ENCODE measurements around the gene HDDC3.

HDDC3 gene

DNA sequence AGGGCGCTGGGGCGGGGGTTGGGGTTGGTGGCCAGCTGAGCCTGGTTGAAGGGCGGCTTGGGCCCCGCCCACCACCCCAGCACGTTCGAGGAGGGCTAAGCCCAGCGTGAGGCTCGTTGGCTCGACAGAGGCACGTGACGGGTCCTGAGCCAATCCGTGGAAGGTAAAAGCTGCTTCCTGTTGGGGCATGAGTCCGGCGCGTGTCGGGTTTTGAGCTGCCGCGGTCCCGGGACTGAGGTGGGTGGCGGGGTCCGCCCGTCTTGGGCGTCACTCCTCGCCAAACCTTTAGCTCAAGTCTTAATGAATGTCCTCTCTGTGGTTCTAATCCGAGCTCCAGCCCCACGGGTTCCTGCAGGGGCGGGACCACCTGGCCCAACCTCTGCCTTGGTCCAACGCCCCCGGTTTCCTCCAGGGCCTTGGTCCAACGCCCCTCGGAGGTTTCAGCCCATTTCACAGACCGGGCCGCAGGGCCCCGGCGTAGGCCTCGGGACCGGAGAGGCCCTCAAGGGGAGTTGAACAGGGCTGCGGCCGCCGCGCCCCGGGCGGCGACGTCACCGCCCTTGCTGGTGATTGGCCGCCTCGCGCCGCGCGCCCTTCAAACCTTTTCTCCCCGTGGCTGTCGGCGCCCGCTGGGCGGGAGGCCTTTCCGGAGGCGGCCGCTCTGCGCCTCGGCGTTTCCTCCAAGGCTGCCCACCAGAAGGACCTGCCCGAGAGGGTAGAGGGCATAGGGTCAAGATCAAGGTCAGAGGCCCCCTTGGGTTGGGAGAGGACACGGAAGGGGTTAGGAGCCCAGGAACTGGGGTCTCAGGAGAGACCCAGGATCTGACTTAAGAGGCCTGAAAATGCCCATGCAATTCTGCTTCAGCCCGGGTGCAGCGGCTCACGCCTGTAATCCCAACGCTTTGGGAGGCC lies 22.6 kb upstream of the HDDC3 start, which contains the start of gene RCCD1:
Gene RCCD1 (plus strand): TSS at position 173 of the 912 bp plus-strand sequence. CDS start 1,851 bp downstream, outside the sequence.
- peak; percentile 65 to 74 (median 69) for DNase-seq (ENCODE audit: low read depth in 3 of 3, low spot score in 1 of 3)

DNA sequence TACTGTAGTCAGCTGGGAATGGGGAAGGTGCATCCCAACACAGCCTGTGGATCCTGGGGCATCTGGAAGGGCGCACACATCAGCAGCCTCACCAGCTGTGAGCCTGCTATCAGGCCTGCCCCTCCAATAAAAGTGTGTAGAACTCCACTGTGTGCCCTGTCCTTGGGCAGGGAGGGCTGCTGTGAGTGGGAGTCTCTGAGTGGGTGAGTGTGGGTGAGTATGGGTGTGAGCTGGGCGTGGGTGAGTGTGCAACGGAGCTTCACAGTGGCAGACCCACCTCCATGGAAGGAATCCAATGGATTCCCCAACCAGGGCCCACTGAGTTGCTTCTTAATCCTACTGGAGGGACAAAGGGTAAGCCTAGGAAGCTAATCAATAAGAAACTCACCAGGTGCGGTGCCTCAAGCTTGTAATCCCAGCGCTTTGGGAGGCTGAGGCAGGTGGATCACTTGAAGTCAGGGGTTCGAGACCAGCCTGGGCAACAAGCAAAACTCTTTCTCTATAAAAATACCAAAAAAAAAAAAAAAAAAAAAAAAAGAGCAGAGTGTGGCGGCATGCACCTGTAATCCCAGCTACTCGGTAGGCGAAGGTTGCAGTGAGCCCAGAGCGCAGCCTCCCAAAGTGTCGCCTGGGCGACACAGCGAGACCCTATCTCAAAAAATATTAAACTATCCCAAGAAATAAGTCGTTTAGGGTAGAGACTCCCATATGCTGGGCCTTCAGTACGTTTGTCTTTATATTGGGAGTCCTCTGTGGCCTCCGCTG lies 21.8 kb upstream of the HDDC3 start:
- no peak for DNase-seq (ENCODE audit: low read depth in 3 of 3, low spot score in 1 of 3)

DNA sequence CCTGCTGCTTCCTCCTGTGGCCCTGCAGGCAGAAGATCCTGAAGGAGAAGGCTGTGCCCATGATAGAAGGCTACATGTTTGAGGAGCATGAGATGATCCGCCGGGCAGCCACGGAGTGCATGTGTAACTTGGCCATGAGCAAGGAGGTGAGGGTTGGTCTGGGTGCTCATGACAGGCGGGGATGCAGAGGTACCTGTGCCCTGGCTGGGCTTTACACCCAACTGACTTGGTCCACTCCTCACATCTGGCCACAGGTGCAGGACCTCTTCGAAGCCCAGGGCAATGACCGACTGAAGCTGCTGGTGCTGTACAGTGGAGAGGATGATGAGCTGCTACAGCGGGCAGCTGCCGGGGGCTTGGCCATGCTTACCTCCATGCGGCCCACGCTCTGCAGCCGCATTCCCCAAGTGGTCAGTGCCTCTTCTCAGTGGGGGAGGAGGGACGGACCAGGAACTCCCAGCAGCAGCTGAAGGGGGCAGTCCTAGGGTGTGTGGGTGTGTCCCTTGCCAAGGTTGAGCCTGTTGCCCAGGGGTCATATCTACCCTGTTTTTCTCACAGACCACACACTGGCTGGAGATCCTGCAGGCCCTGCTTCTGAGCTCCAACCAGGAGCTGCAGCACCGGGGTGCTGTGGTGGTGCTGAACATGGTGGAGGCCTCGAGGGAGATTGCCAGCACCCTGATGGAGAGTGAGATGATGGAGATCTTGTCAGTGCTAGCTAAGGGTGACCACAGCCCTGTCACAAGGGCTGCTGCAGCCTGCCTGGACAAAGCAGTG lies 20.7 kb upstream of the HDDC3 start:
- no peak for DNase-seq (ENCODE audit: low read depth in 3 of 3, low spot score in 1 of 3)

DNA sequence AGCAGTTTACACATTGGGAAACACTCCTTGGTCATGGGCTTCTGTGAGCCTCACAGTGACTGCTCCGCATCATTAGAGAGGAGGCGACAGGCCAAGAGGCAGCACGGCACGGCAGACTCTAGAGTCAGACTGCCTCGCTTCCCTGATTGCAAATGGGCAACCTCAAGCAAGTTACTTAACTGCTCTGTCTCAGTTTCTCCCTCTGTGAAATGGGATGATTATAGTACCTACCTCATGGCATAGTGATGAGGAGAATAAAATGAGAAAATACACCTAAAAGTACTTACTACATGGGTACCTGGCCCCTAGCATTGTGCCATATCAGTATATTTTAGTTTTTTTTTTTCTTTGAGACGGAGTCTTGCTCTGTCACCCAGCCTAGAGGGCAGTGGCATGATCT lies 18.3 kb upstream of the HDDC3 start:
- DNase-seq (ENCODE audit: low read depth in 3 of 3, low spot score in 1 of 3), result no peak

DNA sequence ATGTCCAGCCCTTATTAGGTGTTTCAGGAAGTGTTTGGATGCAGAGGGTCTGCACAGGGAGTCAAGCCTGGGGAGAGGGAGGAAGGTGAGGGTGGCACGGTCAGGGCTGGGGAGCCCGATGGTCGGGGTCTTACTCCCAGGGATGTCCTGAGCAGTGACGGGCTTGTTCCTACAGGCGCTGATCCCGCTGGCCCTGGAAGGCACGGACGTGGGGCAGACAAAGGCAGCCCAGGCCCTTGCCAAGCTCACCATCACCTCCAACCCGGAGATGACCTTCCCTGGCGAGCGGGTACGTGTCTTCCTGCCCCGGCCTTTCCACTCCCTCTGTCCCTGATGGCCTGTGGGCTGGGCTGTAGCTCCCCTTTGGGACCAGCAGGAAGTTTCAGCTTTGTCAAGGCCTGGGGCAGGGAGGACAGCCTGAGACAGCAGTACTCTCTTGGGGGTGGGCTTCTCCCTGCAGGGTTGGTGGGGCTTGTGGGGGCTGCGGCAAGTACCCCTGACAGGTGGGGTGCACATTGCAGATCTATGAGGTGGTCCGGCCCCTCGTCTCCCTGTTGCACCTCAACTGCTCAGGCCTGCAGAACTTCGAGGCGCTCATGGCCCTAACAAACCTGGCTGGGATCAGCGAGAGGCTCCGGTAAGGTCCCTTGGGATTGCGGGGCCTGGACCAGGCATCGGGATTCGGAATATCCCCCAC lies 17.8 kb upstream of the HDDC3 start:
- no peak for DNase-seq (ENCODE audit: low read depth in 3 of 3, low spot score in 1 of 3)

DNA sequence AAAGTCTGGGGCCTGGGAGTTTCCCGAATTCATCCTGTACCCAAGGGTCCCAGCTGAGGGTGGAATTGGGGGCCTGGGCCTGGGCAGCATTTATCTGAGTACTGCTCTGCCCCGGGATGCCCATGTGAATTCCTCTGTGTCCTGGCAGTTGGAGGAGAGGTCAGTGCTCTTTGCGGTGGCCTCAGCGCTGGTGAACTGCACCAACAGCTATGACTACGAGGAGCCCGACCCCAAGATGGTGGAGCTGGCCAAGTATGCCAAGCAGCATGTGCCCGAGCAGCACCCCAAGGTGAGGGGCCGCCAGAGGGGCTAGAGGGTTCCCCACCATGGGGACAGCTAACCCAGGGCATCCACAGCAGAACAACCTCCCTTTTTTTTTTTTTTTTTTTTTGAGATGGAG lies 16.2 kb upstream of the HDDC3 start:
- no peak for DNase-seq (ENCODE audit: low read depth in 3 of 3, low spot score in 1 of 3)

GRCh38 chr15:90947577-90948357 lies 15.4 kb upstream of the HDDC3 start:
- no peak for DNase-seq (ENCODE audit: low read depth in 3 of 3, low spot score in 1 of 3)

GRCh38 chr15:90946941-90947576 lies 14.7 kb upstream of the HDDC3 start:
- DNase-seq (ENCODE audit: low read depth in 3 of 3, low spot score in 1 of 3), result no peak

GRCh38 chr15:90946538-90946937 lies 14.2 kb upstream of the HDDC3 start:
- DNase-seq (ENCODE audit: low read depth in 3 of 3, low spot score in 1 of 3), result no peak

DNA sequence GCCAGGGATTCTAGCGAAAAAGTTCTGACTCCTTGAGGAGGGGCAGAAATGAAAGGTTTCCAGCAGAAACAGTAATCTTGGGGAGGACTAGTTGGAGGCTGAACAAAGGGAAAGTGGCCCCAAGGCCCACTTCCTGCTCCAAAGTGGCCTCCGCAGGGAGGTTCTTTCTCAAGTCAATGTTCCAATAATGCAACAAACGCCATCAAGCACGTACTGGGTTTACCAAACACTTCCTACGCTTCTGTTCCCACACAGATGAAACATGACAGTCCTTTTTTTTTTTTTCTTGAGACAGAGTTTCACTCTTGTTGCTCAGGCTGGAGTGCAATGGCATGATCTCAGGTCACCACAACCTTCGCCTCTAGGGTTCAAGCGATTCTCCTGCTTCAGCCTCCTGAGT lies 12.7 kb upstream of the HDDC3 start:
- DNase-seq (ENCODE audit: low read depth in 3 of 3, low spot score in 1 of 3), result no peak

DNA sequence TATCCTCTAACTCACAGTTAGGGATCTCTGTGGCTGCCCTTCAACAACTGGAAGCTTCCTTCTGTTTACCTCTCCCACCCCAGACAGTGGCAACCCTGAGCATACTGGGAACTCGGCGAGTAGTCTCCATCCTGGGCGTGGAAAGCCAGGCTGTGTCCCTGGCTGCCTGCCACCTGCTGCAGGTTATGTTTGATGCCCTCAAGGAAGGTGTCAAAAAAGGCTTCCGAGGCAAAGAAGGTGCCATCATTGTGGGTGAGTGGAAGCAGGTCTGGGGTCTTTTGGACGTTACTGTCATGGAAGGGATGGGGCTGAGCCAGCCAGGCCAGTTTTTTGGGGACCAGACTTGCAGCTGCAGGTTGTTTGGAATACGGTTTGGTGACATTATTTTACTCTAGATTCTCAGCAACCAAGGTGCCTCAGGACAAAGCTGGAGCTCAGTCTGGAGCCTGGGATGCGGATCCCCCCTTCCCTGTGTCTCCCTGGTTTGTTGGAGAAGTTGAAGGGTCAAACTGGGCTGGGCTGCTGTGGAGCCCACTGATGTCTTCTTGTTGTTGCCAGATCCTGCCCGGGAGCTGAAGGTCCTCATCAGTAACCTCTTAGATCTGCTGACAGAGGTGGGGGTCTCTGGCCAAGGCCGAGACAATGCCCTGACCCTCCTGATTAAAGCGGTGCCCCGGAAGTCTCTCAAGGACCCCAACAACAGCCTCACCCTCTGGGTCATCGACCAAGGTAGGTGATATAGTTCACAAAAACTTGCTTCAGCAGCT lies 10.2 kb upstream of the HDDC3 start:
- DNase-seq (ENCODE audit: low read depth in 3 of 3, low spot score in 1 of 3), result no peak

- DNase-seq (ENCODE audit: low read depth in 3 of 3, low spot score in 1 of 3), result no peak
These were observed 8.7 kb upstream of the HDDC3 start for GRCh38 chr15:90941038-90941437.

DNA sequence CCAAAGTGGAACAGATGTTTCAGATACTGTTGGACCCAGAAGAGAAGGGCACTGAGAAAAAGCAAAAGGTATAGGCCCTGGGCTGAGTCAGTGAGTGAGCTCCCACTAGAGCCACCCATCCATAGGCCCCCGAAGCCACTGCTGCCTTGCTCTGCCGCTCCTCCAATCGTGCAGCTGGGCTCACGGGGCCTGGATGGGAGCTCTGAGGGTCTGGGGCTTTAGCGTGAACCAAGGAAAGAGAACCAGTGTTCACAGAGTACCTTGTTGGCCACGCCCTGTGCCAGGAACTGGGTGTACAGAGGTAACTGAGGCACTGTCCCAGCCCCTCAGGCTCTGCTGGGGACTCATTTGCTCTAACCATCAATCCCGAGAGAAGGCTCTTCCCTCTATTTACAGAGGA lies 7.4 kb upstream of the HDDC3 start:
- no peak for DNase-seq (ENCODE audit: low read depth in 3 of 3, low spot score in 1 of 3)

DNA sequence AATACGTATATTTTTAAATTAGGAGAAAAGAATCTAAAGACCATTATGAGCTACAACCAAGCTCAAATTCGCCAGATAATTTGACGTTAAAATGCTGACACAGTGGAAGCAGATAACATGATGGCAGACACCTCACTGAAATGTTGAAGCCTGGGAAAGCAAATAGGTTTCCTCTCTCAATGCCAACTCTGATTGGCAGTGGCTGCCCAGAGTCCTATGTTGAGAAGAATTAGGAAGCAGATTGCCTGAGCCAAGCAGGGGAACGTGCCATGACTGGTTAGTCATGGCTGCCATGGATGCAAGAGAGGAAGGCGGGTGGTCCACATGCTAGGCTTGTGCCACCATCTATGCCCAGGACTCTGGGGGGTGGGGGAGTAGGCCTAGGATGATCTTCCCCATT lies 5.9 kb upstream of the HDDC3 start:
- DNase-seq (ENCODE audit: low read depth in 3 of 3, low spot score in 1 of 3), result no peak

DNA sequence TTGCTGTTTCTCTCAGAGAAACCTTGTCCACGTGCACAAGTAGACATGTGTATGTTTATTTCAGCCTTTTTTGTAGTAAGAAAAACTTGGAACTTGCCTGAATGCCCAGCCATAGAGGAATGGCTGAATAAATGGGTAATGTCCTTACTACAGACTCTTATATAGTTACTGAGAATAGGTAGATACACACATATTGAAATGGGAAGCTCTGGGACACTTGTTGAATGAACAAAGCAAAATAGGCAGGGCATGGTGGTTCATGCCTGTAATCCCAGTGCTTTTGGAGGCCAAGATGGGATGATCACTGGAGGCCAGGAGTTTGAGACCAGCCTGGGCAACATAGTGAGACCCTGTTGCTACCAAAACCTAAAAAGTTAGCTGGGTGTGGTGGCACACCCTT lies 4.5 kb upstream of the HDDC3 start:
- DNase-seq (ENCODE audit: low read depth in 3 of 3, low spot score in 1 of 3), result no peak

GRCh38 chr15:90934949-90935751 lies 2.8 kb upstream of the HDDC3 start, which contains the start of gene UNC45A:
UNC45A (plus strand) TSS chr15:90935285; CDS start chr15:90935325, 40 bp downstream.
- DNase-seq (ENCODE audit: low read depth in 3 of 3, low spot score in 1 of 3), result peak; percentile 89 to 97 (median 93)

- DNase-seq (ENCODE audit: low read depth in 3 of 3, low spot score in 1 of 3), result peak; percentile 63 to 75 (median 64)
These were observed 2.1 kb upstream of the HDDC3 start for GRCh38 chr15:90934256-90934948.
